Sigmoid colon (tissue), 7 donors: Measurements from ENCODE around the gene KCP. TPM values are rescaled to one million over a fixed set of nuclear protein-coding genes. Genes with fewer than 3 reads are reported as not detected.

Source experiments
- DNase-seq: peaks from one replicate; pipeline ENCODE4 v3.0.0-alpha.2; 2019
- H3K27ac ChIP-seq, 4 donors: fragments of 200-600 bp; sonication (generic); one replicate each; pipeline ENCODE4 v1.5.1; 2016 to 2019; ENCODE audit warnings: mild to moderate bottlenecking in 1 of 4
- H3K27me3 ChIP-seq, 3 donors: fragments of 200-600 bp; sonication (generic); one replicate each; pipeline ENCODE4 v1.5.1; 2019; ENCODE audit warnings: mild to moderate bottlenecking in 1 of 3
- H3K36me3 ChIP-seq, 4 donors: fragments of 200-600 bp; sonication (generic); one replicate each; pipeline ENCODE4 v1.5.1; 2016 to 2019
- H3K4me1 ChIP-seq, 4 donors: fragments of 200-600 bp; sonication (generic); one replicate each; pipeline ENCODE4 v1.5.1; 2017 to 2019
- H3K4me3 ChIP-seq, 4 donors: fragments of 200-600 bp; sonication (generic); one replicate each; pipeline ENCODE4 v1.5.1; 2017 to 2019; ENCODE audit warnings: mild to moderate bottlenecking in 2 of 4, moderate library complexity in 1 of 4
- H3K9me3 ChIP-seq, 4 donors: fragments of 200-600 bp in 3 of 4; sonication (generic) in 3 of 4; one replicate each; pipeline versions ENCODE4 v1.5.1 to v1.6.1; 2013 to 2019
- CTCF ChIP-seq, 4 experiments: fragments of 450-650 bp in 3 of 4; fragments of 200-600 bp in 1 of 4; IDR thresholded peaks; one replicate each; pipeline ENCODE4 v1.5.1; 2016 to 2019; ENCODE audit warnings: antibody characterized with exemption in 4 of 4, mild to moderate bottlenecking in 3 of 4, moderate library complexity in 2 of 4
- EP300 ChIP-seq, 4 donors: sonication (generic); formaldehyde crosslinking; IDR thresholded peaks; one replicate each; pipeline ENCODE4 v1.6.1; 2017; ENCODE audit warnings: antibody characterized with exemption in 4 of 4
- POLR2A ChIP-seq, 2 donors: fragments of 450-650 bp; IDR thresholded peaks; one replicate each; pipeline ENCODE4 v1.6.1; 2016; ENCODE audit warnings: antibody characterized with exemption in 2 of 2, mild to moderate bottlenecking in 2 of 2, moderate library complexity in 2 of 2
- POLR2AphosphoS5 ChIP-seq, 4 donors: sonication (generic); formaldehyde crosslinking; IDR thresholded peaks; one replicate each; pipeline ENCODE4 v1.6.1; 2017; ENCODE audit warnings: antibody characterized with exemption in 4 of 4
- WGBS, 2 donors: extraction: QIAGEN DNeasy Blood & Tissue Kit; methylation state at CpG; one replicate each; pipeline ENCODE4 v1.1.7; 2013; 5-methylcytosine and 5-hydroxymethylcytosine counted together
- intact Hi-C: fragments of 100-400 bp; cut with DNase I; formaldehyde crosslinking; loops from one replicate; pipeline ENCODE4 v1.15.1; 2023
- polyA plus RNA-seq, 3 donors: library from polyadenylated mRNA; stranded (reverse); fragments of 200-250 nt; gene quantifications; one replicate each; pipeline ENCODE4 v1.2.3, GENCODE V29; 2013
- total RNA-seq, 4 donors: library from RNA; depleted of rRNA; stranded (reverse); fragments of >200 nt; gene quantifications; one replicate each; pipeline ENCODE4 v1.1.0, GENCODE V29; 2016
- donor health status: healthy with polysubstance abuse.
- donor health status: Bipolar disorder and iron deficiency.
- donor health status: healthy.

The KCP gene
- total and polyA plus RNA-seq, 7 donors: 0.14 to 0.42 (median 0.32) TPM; not detected in 3

GRCh38 chr7:128889121-128889520, 21.4 kb downstream of the KCP start:
- Histone ChIP-seq H3K27me3 (peaks cover 12 to 38% (median 19%) of the 10 kb centered on the region in 3 donors), H3K36me3 (no peaks in the 10 kb centered on the region), H3K27ac (no peak overlapping the region), H3K9me3 (no peaks in the 10 kb centered on the region), H3K4me1 (peaks cover 0 to 10% (median 6%) of the 10 kb centered on the region in 4 donors), H3K4me3 (no peak overlapping the region)
- intact Hi-C loops: no loop called here
- TF ChIP-seq EP300 (IDR thresholded peaks at IDR 0.05): no peak
- TF ChIP-seq POLR2AphosphoS5 (IDR thresholded peaks at IDR 0.05): no peak
- no peak for TF ChIP-seq POLR2A (IDR thresholded peaks at IDR 0.05)
- no peak for TF ChIP-seq CTCF (IDR thresholded peaks at IDR 0.05)
- DNase-seq: no peak
- WGBS, 2 donors: 54 to 80% methylated on average over 8 of the region's 8 CpGs

DNA sequence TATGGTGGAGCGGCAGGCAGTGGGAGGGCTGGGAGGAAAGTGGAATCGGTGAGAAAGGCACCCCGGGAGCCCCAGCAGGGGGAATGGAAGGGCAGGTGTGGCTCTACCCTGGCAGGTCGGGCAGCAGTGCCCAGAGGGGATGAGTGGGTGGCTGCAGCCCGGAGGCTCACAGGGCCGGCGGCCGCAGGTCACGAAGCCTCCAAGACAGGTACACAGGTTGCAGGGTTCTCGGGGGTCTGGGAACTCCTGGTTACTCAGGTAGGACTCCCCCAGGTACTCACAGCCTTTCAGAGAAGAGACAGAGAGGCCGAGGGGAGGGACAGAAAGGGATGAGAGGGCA, 21.8 kb downstream of the KCP start:
- WGBS, 2 donors: 80 to 83% methylated on average over 11 of the region's 11 CpGs
- no peaks in the 10 kb centered on the region for H3K9me3 ChIP-seq
- H3K4me3 ChIP-seq: no peak overlapping the region
- H3K27ac ChIP-seq: no peak overlapping the region
- no peaks in the 10 kb centered on the region for H3K36me3 ChIP-seq
- peaks cover 12 to 38% (median 19%) of the 10 kb centered on the region in 3 donors for H3K27me3 ChIP-seq
- no peak for DNase-seq
- intact Hi-C loops: no loop called here
- peaks cover 0 to 10% (median 6%) of the 10 kb centered on the region in 4 donors for H3K4me1 ChIP-seq
- TF ChIP-seq CTCF (IDR thresholded peaks at IDR 0.05) (no peak), POLR2AphosphoS5 (IDR thresholded peaks at IDR 0.05) (no peak), EP300 (IDR thresholded peaks at IDR 0.05) (no peak), POLR2A (IDR thresholded peaks at IDR 0.05) (no peak)

GRCh38 chr7:128888039-128888755, 22.3 kb downstream of the KCP start:
- Histone ChIP-seq H3K36me3 (no peaks in the 10 kb centered on the region), H3K4me1 (peaks cover 0 to 10% (median 6%) of the 10 kb centered on the region in 4 donors), H3K27me3 (peaks cover 12 to 38% (median 19%) of the 10 kb centered on the region in 3 donors), H3K9me3 (no peaks in the 10 kb centered on the region), H3K4me3 (no peak overlapping the region), H3K27ac (no peak overlapping the region)
- intact Hi-C loops: no loop called here
- DNase-seq: peak; percentile 2
- TF ChIP-seq EP300 (IDR thresholded peaks at IDR 0.05): no peak
- TF ChIP-seq POLR2AphosphoS5 (IDR thresholded peaks at IDR 0.05): no peak
- TF ChIP-seq POLR2A (IDR thresholded peaks at IDR 0.05): no peak
- TF ChIP-seq CTCF (IDR thresholded peaks at IDR 0.05): no peak
- 74 to 91% methylated on average over 7 of the region's 7 CpGs for WGBS, 2 donors

DNA sequence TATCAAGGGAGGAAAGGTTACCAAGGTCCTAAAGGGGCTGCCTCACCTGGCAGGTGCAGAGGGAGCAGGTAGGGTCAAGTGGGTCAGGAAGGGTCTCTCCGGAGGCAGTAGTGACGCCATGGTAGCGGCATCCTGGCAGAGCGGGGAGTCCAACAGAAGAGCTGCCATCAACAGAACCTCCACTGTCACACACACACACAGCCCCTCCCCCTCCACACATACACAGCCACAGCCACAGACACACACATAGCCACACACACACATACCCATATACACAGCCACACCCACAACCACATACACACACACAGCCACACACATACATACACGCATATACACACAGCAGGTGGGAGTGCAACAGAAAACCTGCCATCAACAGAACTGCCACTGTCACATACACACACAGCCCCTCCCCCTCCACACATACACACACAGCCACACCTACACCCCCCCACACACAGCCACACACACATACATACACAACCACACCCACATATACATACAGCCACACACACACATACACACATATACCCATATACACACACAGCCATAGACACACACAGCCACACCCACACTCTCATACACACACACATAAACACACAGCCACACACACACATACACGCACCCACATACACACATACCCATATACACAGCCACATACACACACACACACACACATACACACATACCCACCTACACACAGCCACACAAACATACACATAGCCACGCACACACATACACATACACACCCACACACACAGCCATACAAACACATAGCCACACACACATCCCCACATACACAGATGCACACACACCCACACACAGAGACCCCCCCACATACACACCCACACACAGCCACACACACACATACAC, 23.1 kb downstream of the KCP start:
- Histone ChIP-seq H3K4me1 (peaks cover 0 to 10% (median 6%) of the 10 kb centered on the region in 4 donors), H3K36me3 (no peaks in the 10 kb centered on the region), H3K9me3 (no peaks in the 10 kb centered on the region), H3K27me3 (peaks cover 12 to 38% (median 19%) of the 10 kb centered on the region in 3 donors), H3K27ac (no peak overlapping the region), H3K4me3 (no peak overlapping the region)
- TF ChIP-seq CTCF (IDR thresholded peaks at IDR 0.05): no peak
- no peak for TF ChIP-seq POLR2AphosphoS5 (IDR thresholded peaks at IDR 0.05)
- no peak for TF ChIP-seq POLR2A (IDR thresholded peaks at IDR 0.05)
- no peak for TF ChIP-seq EP300 (IDR thresholded peaks at IDR 0.05)
- peak; percentile 50 for DNase-seq
- intact Hi-C loops: no loop called here
- 84 to 91% methylated on average over 7 of the region's 7 CpGs for WGBS, 2 donors
